Activated CD4-positive, alpha-beta memory T cell treated with anti-CD3 and anti-CD28 coated beads for 36 hours (primary cell): Measurements from ENCODE around the gene TNIP2. TPM values are rescaled to one million over a fixed set of nuclear protein-coding genes. Genes with fewer than 3 reads are reported as not detected.
"Not testable (repeated sequence)": the region's sequence is repeated elsewhere in the genome, so short reads cannot be mapped to it uniquely, and the experiment has no call there.

Experiments used
- CTCF ChIA-PET: fragments of 350-600 bp; sonication (Branson Sonifier 250); formaldehyde crosslinking; loops from one replicate; lab custom pipeline; 2021; ENCODE audit warnings: antibody characterized with exemption, inconsistent platforms; lab: Charles Lee
- POLR2A ChIA-PET: fragments of 350-600 bp; sonication (Branson Sonifier 250); formaldehyde crosslinking; loops from one replicate; lab custom pipeline; 2021; ENCODE audit warnings: antibody characterized with exemption; lab: Charles Lee
- DNase-seq: peaks from one replicate; pipeline ENCODE4 v3.0.0-alpha.2; 2020
- H3K27ac Mint-ChIP-seq: one replicate; pipeline ENCODE4 v1.8.0; 2021; ENCODE audit warnings: mixed read lengths
- H3K27me3 Mint-ChIP-seq: one replicate; pipeline ENCODE4 v1.8.0; 2021; ENCODE audit warnings: mixed read lengths
- H3K36me3 Mint-ChIP-seq: one replicate; pipeline ENCODE4 v1.8.0; 2021; ENCODE audit warnings: mixed read lengths
- H3K4me1 Mint-ChIP-seq: one replicate; pipeline ENCODE4 v1.8.0; 2021; ENCODE audit warnings: low read depth, mixed read lengths
- H3K4me3 Mint-ChIP-seq: one replicate; pipeline ENCODE4 v1.8.0; 2021; ENCODE audit warnings: mild to moderate bottlenecking, mixed read lengths
- H3K9me3 Mint-ChIP-seq: one replicate; pipeline ENCODE4 v1.8.0; 2021; ENCODE audit warnings: mixed read lengths
- intact Hi-C: fragments of 100-400 bp; cut with micrococcal nuclease; formaldehyde crosslinking; loops from one replicate; pipeline ENCODE4 v1.15.1; 2023
- total RNA-seq, 2 experiments: library from RNA; stranded (reverse); gene quantifications; one replicate each; pipeline ENCODE4 v1.2.3, GENCODE V29; 2021

Gene TNIP2
- total RNA-seq, 2 experiments from 2014 or later, result 74.2 to 77.5 TPM

- peak overlapping the region; percentile 90 for H3K27ac Mint-ChIP-seq
- DNase-seq, result peak; percentile 53
- CTCF ChIA-PET, result interaction anchor here (0.7 to 1.5 kb wide), 7 partner anchors 9 to 295 kb away, joined by 3 to 6 read pairs (median 3); partner anchors contain the start of genes GRK4, NOP14 and TNIP2
- POLR2A ChIA-PET, result interaction anchor here (0.7 to 2.8 kb wide), 14 partner anchors 9 to 335 kb away, joined by 3 to 44 read pairs (median 6); partner anchors contain the start of genes FAM193A, RNF4 and TNIP2
- intact Hi-C loops, result loop anchor here (1.0 to 2.0 kb wide), 10 partner anchors 9 to 334 kb away; partner anchors contain the start of genes FAM193A, RNF4 and TNIP2
- peaks cover 69% of the 10 kb centered on the region for H3K4me1 Mint-ChIP-seq
- peaks cover 59% of the 10 kb centered on the region for H3K36me3 Mint-ChIP-seq
- no peaks in the 10 kb centered on the region for H3K9me3 Mint-ChIP-seq
- H3K4me3 Mint-ChIP-seq, result peak overlapping the region; percentile 66
- no peaks in the 10 kb centered on the region for H3K27me3 Mint-ChIP-seq
Observed at GRCh38 chr4:2746891-2747695, 9.0 kb downstream of the TNIP2 start.

DNA sequence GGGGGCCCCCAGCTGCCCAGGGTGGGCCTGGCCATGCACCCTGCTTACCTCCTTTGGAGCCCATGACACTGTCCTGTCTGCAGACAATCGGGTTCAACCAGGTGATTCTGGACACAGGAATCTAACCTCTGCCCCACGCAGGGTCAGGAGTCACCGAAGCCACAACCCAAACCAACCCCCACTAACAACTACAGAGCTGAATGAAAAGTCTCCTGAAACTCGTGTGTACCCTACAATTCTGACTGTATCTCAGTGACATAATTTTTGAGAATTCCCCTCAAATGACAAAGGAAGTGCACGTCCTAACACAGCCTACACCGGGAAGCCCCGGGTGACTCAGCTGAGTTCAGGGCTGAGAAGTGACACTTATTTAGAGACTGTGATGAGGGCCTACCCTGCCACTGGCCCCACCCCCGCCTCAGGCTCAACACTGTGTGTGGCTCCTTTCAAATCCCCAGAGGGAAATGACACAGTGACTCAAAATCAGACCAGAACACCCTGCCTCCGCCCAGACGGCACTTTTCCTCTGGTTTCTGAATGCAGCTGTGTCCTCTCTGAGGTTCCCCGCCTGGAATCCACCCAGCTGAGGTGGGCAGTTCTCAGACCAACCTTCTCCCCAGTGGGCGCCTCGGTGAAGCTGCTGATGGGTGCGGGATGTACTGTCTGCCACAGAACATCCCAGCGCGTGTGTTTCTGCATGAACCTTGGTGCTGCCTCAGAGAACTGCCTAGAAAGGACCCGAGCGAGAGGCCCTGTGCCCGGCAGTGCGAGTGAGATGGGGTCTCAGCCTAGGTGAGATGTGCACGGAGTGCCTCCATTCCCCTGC, 9.9 kb downstream of the TNIP2 start:
- intact Hi-C loops, result loop anchor here (1.0 to 2.0 kb wide), 10 partner anchors 10 to 333 kb away; partner anchors contain the start of genes FAM193A, RNF4 and TNIP2
- Mint-ChIP-seq H3K9me3 (no peaks in the 10 kb centered on the region), H3K4me1 (peaks cover 61% of the 10 kb centered on the region), H3K27me3 (no peaks in the 10 kb centered on the region), H3K4me3 (peak overlapping the region; percentile 54), H3K27ac (peak overlapping the region; percentile 90), H3K36me3 (peaks cover 67% of the 10 kb centered on the region)
- peak; percentile 98 for DNase-seq
- ChIA-PET CTCF (interaction anchor here (0.7 to 1.7 kb wide), 9 partner anchors 10 to 296 kb away, joined by 3 to 8 read pairs (median 3); partner anchors contain the start of genes GRK4, NOP14 and TNIP2), POLR2A (interaction anchor here (0.7 to 2.8 kb wide), 19 partner anchors 10 to 504 kb away, joined by 3 to 44 read pairs (median 5); partner anchors contain the start of genes FAM193A, GRK4, HAUS3 and NOP14)

GRCh38 chr4:2745516-2745915, 10.6 kb downstream of the TNIP2 start:
- H3K36me3 Mint-ChIP-seq, result peaks cover 70% of the 10 kb centered on the region
- peak overlapping the region; percentile 54 for H3K4me3 Mint-ChIP-seq

GRCh38 chr4:2744576-2745270, 11.4 kb downstream of the TNIP2 start:
- H3K36me3 Mint-ChIP-seq, result peaks cover 70% of the 10 kb centered on the region

More at GRCh38 chr4:2745516-2745915, 10.6 kb downstream of the TNIP2 start:
- peak overlapping the region; percentile 90 for H3K27ac Mint-ChIP-seq
- no peaks in the 10 kb centered on the region for H3K9me3 Mint-ChIP-seq
- ChIA-PET CTCF (interaction anchor here (0.9 to 1.7 kb wide), 6 partner anchors 18 to 296 kb away, joined by 3 to 8 read pairs (median 4); partner anchors contain the start of genes GRK4 and NOP14), POLR2A (interaction anchor here (0.7 to 2.8 kb wide), 17 partner anchors 11 to 503 kb away, joined by 3 to 44 read pairs (median 5); partner anchors contain the start of genes FAM193A, GRK4, HAUS3 and NOP14)
- H3K4me1 Mint-ChIP-seq, result peaks cover 57% of the 10 kb centered on the region
- H3K27me3 Mint-ChIP-seq, result no peaks in the 10 kb centered on the region
- no peak for DNase-seq
- intact Hi-C loops, result no loop called here

GRCh38 chr4:2743518-2744445, 12.4 kb downstream of the TNIP2 start:
- Mint-ChIP-seq H3K36me3 (peaks cover 70% of the 10 kb centered on the region), H3K27ac (no peak overlapping the region)

More at GRCh38 chr4:2744576-2745270, 11.4 kb downstream of the TNIP2 start:
- no peak for DNase-seq
- Mint-ChIP-seq H3K4me3 (no peak overlapping the region), H3K9me3 (no peaks in the 10 kb centered on the region), H3K27me3 (no peaks in the 10 kb centered on the region), H3K4me1 (peaks cover 50% of the 10 kb centered on the region), H3K27ac (peak overlapping the region; percentile 90)
- ChIA-PET CTCF (interaction anchor here (1.7 kb wide), 1 partner anchor 209 kb away, joined by 8 read pairs; no protein-coding TSS in a partner anchor), POLR2A (no interaction called here)
- intact Hi-C loops, result no loop called here

GRCh38 chr4:2742823-2743517, 13.2 kb downstream of the TNIP2 start:
- CTCF ChIA-PET, result no interaction called here
- Mint-ChIP-seq H3K4me3 (no peak overlapping the region), H3K4me1 (peaks cover 41% of the 10 kb centered on the region), H3K36me3 (peaks cover 75% of the 10 kb centered on the region), H3K27ac (no peak overlapping the region), H3K27me3 (no peaks in the 10 kb centered on the region), H3K9me3 (no peaks in the 10 kb centered on the region)
- DNase-seq, result no peak
- POLR2A ChIA-PET, result interaction anchor here (0.5 kb wide), 1 partner anchor 19 kb away, joined by 3 read pairs; no protein-coding TSS in a partner anchor
- intact Hi-C loops, result no loop called here

More at GRCh38 chr4:2743518-2744445, 12.4 kb downstream of the TNIP2 start:
- H3K4me3 Mint-ChIP-seq, result no peak overlapping the region
- POLR2A ChIA-PET, result interaction anchor here (0.9 kb wide), 1 partner anchor 10 kb away, joined by 3 read pairs; no protein-coding TSS in a partner anchor
- intact Hi-C loops, result no loop called here
- H3K27me3 Mint-ChIP-seq, result no peaks in the 10 kb centered on the region
- H3K9me3 Mint-ChIP-seq, result no peaks in the 10 kb centered on the region
- H3K4me1 Mint-ChIP-seq, result peaks cover 43% of the 10 kb centered on the region
- CTCF ChIA-PET, result no interaction called here
- DNase-seq, result no peak

DNA sequence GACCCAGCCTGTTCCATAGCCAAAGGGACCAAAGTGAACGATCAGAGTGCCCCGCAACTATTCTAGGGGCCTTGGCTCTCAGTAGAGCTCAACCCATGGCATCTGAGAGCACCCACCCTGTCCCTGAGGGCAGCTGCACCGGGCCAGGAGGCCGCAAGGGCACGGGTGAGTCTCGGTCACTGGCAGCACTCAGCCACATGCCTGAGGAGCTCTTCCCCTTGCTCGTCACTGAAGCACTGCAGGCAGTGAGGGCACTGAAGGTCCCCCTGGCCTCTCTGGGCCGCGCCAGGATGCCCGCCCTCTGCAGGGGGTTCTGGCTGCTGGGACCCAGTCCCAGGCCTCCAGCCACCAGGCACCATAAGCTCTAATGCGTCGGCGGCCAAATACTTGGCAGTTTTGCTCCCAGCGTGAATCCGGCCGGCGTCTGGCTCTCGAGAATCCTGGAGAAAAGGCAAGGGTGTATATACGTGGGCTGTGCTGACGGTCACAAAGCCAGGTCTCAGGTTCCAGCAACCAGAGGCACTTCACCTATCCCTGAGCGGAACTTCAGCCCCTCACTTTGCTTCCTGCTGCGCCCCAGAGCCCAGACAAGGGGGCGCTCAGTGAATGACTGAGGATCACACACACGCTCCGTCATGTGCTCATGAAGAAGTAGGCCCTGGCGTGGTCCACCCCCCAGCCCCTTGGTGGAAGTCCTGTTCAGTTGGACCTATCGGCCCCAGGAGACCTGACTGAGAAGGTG, 13.9 kb downstream of the TNIP2 start:
- Mint-ChIP-seq H3K4me3 (no peak overlapping the region), H3K9me3 (no peaks in the 10 kb centered on the region), H3K27me3 (no peaks in the 10 kb centered on the region), H3K4me1 (peaks cover 33% of the 10 kb centered on the region), H3K36me3 (peaks cover 68% of the 10 kb centered on the region), H3K27ac (no peak overlapping the region)
- no peak for DNase-seq
- ChIA-PET POLR2A (interaction anchor here (0.5 kb wide), 1 partner anchor 18 kb away, joined by 3 read pairs; no protein-coding TSS in a partner anchor), CTCF (interaction anchor here (0.6 kb wide), 1 partner anchor 296 kb away, joined by 4 read pairs; no protein-coding TSS in a partner anchor)
- intact Hi-C loops, result no loop called here

- peaks cover 3% of the 10 kb centered on the region for H3K9me3 Mint-ChIP-seq
- CTCF ChIA-PET, result interaction anchor here (0.6 kb wide), 1 partner anchor 296 kb away, joined by 4 read pairs; no protein-coding TSS in a partner anchor
- intact Hi-C loops, result no loop called here
- peaks cover 27% of the 10 kb centered on the region for H3K4me1 Mint-ChIP-seq
- no peaks in the 10 kb centered on the region for H3K27me3 Mint-ChIP-seq
- peaks cover 64% of the 10 kb centered on the region for H3K36me3 Mint-ChIP-seq
- no peak overlapping the region for H3K4me3 Mint-ChIP-seq
- DNase-seq, result no peak
- no peak overlapping the region for H3K27ac Mint-ChIP-seq
- POLR2A ChIA-PET, result no interaction called here
Observed at GRCh38 chr4:2741626-2742025, 14.5 kb downstream of the TNIP2 start.

GRCh38 chr4:2738296-2738695, 17.8 kb downstream of the TNIP2 start:
- DNase-seq, H3K4me1 Mint-ChIP-seq, H3K27ac Mint-ChIP-seq, intact Hi-C loops, H3K4me3 Mint-ChIP-seq, CTCF ChIA-PET, H3K27me3 Mint-ChIP-seq, POLR2A ChIA-PET: not testable (repeated sequence)
- Mint-ChIP-seq H3K9me3 (peaks cover 15% of the 10 kb centered on the region), H3K36me3 (peaks cover 56% of the 10 kb centered on the region)
